Skeletal muscle tissue (tissue), 4 donors: Measurements from ENCODE around the gene XKRX. TPM values are rescaled to one million over a fixed set of nuclear protein-coding genes. Genes with fewer than 3 reads are reported as not detected.

Experiments used
- H3K27ac ChIP-seq: one replicate; pipeline ENCODE4 v1.7.0; 2013; ENCODE audit warnings: mild to moderate bottlenecking, low read depth, low read length, inconsistent platforms
- H3K27me3 ChIP-seq, 3 donors: one replicate each; pipeline ENCODE4 v1.7.0; 2013; ENCODE audit warnings: low read length in 3 of 3; ENCODE audit not compliant: control insufficient read depth in 3 of 3, insufficient read depth in 3 of 3
- H3K36me3 ChIP-seq, 3 donors: one replicate each; pipeline ENCODE4 v1.7.0; 2013; ENCODE audit warnings: low read length in 3 of 3; ENCODE audit not compliant: control insufficient read depth in 3 of 3, insufficient read depth in 3 of 3
- H3K4me1 ChIP-seq, 3 donors: one replicate each; pipeline ENCODE4 v1.7.0; 2013; ENCODE audit warnings: low read length in 3 of 3, mild to moderate bottlenecking in 3 of 3; ENCODE audit not compliant: control insufficient read depth in 3 of 3, insufficient read depth in 3 of 3
- H3K4me3 ChIP-seq, 3 donors: one replicate each; pipeline ENCODE4 v1.7.0; 2013; ENCODE audit warnings: low read length in 3 of 3
- H3K9ac ChIP-seq, 3 donors: one replicate each; pipeline ENCODE4 v1.7.0; 2013; ENCODE audit warnings: low read length in 3 of 3, mild to moderate bottlenecking in 3 of 3, moderate library complexity in 2 of 3, low read depth in 1 of 3
- H3K9me3 ChIP-seq, 3 donors: one replicate each; pipeline ENCODE4 v1.7.0; 2013; ENCODE audit warnings: low read length in 3 of 3; ENCODE audit not compliant: control insufficient read depth in 3 of 3
- total RNA-seq: library from RNA; depleted of rRNA; stranded (reverse); fragments of >200 nt; gene quantifications from one replicate; pipeline ENCODE4 v1.2.3, GENCODE V29; 2014
- donor health status: Osteomylitis.

XKRX gene
- total RNA-seq, 1 donor from 2014 or later, result under 0.01 TPM

GRCh38 chrX:100864657-100865391 is 63.9 kb downstream of the XKRX start:
- H3K27ac ChIP-seq, result no peak overlapping the region
- no peak overlapping the region for H3K4me3 ChIP-seq
- no peaks in the 10 kb centered on the region for H3K4me1 ChIP-seq
- no peak overlapping the region for H3K9ac ChIP-seq
- H3K36me3 ChIP-seq, result no peaks in the 10 kb centered on the region
- peaks cover 0 to 2% (median 0%) of the 10 kb centered on the region in 3 donors for H3K27me3 ChIP-seq
- H3K9me3 ChIP-seq, result no peaks in the 10 kb centered on the region

Other genes with a start within 250 kb of the XKRX start
- gene SYTL4, start 196.8 kb downstream of the XKRX start, total RNA-seq, result 2.6 TPM
- gene CSTF2, start 108.5 kb downstream of the XKRX start, total RNA-seq, result 7.3 TPM
- gene NOX1, start 54.6 kb downstream of the XKRX start, total RNA-seq, result not detected
- not detected for gene ARL13A, start 40.8 kb upstream of the XKRX start, total RNA-seq
- gene TRMT2B, start 123.2 kb upstream of the XKRX start, total RNA-seq, result 13.0 TPM
- 1.6 TPM for gene TMEM35A, start 150.0 kb upstream of the XKRX start, total RNA-seq
- 8.4 TPM for gene CENPI, start 169.3 kb upstream of the XKRX start, total RNA-seq